Progenitor cell of endocrine pancreas (in vitro differentiated cells): ENCODE measurements around the gene FBN1. TPM values are rescaled to one million over a fixed set of nuclear protein-coding genes. Genes with fewer than 3 reads are reported as not detected.

Source experiments
- DNase-seq: peaks from one replicate; pipeline ENCODE4 v3.0.0; 2021; ENCODE audit warnings: low spot score; ENCODE audit not compliant: unreplicated experiment
- H3K27ac Mint-ChIP-seq: 2 replicates; pipeline ENCODE4 v1.8.0; 2021; ENCODE audit warnings: mild to moderate bottlenecking, moderate library complexity, mixed read lengths
- H3K27me3 Mint-ChIP-seq: 2 replicates; pipeline ENCODE4 v1.8.0; 2021; ENCODE audit warnings: mixed read lengths
- H3K36me3 Mint-ChIP-seq: 2 replicates; pipeline ENCODE4 v1.8.0; 2022; ENCODE audit warnings: mixed read lengths; ENCODE audit not compliant: insufficient read depth
- H3K4me1 Mint-ChIP-seq: 2 replicates; pipeline ENCODE4 v1.8.0; 2021; ENCODE audit warnings: low read depth, mixed read lengths
- H3K4me3 Mint-ChIP-seq: 2 replicates; pipeline ENCODE4 v1.8.0; 2021; ENCODE audit warnings: low read depth, mild to moderate bottlenecking, moderate library complexity, mixed read lengths
- H3K9me3 Mint-ChIP-seq: 2 replicates; pipeline ENCODE4 v1.8.0; 2021; ENCODE audit warnings: low read depth, mixed read lengths
- total RNA-seq: library from RNA; stranded (reverse); gene quantifications from 2 replicates; pipeline ENCODE4 v1.2.1, GENCODE V29; 2021
- TF ChIP-seq, protein P1 (sequence below): fragments of 200-600 bp; sonication (generic); IDR thresholded peaks from one replicate; pipeline ENCODE4 v1.5.0; 2021; ENCODE audit warnings: antibody characterized with exemption, mild to moderate bottlenecking; ENCODE audit not compliant: unreplicated experiment

Gene FBN1
- total RNA-seq, 1 donor from 2014 or later = 3.3 TPM

DNA sequence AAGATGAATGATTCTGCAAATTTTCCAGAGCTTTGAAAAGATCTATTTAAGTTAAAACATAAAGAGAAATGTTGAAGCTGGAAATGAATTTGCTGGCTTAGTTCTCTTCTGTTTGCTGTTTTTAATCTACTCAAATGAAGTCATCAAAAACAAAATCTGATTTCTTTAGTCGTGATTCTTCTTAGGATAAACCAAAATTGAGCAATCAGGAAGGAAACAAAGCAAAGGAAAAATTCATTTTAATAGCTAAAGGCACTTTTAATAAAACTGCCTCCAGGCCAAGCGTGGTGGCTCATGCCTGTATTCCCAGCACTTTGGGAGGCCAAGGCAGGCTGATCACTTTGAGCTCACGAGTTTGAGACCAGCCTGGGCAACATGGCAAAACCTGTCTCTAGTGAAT lies 223.1 kb downstream of the FBN1 start:
- Mint-ChIP-seq H3K9me3 (peaks cover 5% of the 10 kb centered on the region), H3K4me1 (peaks cover 19% of the 10 kb centered on the region), H3K27me3 (no peaks in the 10 kb centered on the region), H3K27ac (no peak overlapping the region), H3K36me3 (peaks cover 2% of the 10 kb centered on the region), H3K4me3 (no peak overlapping the region)
- TF ChIP-seq, protein P1, sequence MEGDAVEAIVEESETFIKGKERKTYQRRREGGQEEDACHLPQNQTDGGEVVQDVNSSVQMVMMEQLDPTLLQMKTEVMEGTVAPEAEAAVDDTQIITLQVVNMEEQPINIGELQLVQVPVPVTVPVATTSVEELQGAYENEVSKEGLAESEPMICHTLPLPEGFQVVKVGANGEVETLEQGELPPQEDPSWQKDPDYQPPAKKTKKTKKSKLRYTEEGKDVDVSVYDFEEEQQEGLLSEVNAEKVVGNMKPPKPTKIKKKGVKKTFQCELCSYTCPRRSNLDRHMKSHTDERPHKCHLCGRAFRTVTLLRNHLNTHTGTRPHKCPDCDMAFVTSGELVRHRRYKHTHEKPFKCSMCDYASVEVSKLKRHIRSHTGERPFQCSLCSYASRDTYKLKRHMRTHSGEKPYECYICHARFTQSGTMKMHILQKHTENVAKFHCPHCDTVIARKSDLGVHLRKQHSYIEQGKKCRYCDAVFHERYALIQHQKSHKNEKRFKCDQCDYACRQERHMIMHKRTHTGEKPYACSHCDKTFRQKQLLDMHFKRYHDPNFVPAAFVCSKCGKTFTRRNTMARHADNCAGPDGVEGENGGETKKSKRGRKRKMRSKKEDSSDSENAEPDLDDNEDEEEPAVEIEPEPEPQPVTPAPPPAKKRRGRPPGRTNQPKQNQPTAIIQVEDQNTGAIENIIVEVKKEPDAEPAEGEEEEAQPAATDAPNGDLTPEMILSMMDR = no peak
- no peak for DNase-seq

DNA sequence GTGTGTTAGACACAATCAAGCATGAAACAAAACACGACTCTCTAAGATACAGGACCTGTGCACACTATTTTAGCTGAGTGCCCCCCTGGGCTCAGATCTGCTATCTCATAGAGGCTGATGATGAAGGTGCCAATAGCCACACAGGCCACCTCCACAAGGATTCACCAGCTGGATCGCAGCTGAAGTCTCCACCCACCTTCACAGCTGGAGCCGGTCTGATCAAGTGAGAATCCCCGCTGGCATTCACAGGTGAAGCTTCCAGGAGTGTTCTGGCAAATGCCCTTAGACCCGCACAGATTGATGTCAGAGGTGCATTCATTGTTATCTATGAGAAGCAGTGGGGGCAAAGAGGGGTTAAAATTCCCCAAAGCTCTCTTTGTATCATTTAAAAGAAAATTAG lies 224.1 kb downstream of the FBN1 start:
- no peaks in the 10 kb centered on the region for H3K9me3 Mint-ChIP-seq
- DNase-seq = no peak
- peaks cover 21% of the 10 kb centered on the region for H3K4me1 Mint-ChIP-seq
- H3K27me3 Mint-ChIP-seq = no peaks in the 10 kb centered on the region
- no peak overlapping the region for H3K4me3 Mint-ChIP-seq
- TF ChIP-seq, protein P1 = no peak
- no peak overlapping the region for H3K27ac Mint-ChIP-seq
- H3K36me3 Mint-ChIP-seq = no peaks in the 10 kb centered on the region

DNA sequence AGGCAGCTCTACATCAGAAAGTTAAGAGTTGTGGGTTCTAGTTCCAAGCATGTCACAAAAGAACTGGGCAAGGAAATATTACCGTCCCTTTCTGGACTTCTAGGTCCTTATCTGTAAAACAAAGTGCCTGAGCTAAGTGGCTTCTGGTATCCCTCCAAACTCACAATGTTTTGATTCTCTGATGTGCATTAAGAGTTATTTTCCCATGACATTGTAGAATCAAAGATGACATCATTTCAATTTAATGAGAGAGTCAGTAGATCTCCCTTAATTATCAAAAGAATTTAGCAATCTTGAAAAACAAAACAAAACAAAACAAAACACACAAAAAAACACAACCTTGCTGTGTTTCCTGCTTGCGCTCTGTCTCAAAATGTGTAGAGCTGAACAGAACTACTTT lies 225.6 kb downstream of the FBN1 start:
- Mint-ChIP-seq H3K4me1 (peaks cover 21% of the 10 kb centered on the region), H3K27me3 (no peaks in the 10 kb centered on the region), H3K36me3 (no peaks in the 10 kb centered on the region), H3K9me3 (no peaks in the 10 kb centered on the region), H3K27ac (no peak overlapping the region), H3K4me3 (no peak overlapping the region)
- DNase-seq = no peak
- TF ChIP-seq, protein P1 = no peak

DNA sequence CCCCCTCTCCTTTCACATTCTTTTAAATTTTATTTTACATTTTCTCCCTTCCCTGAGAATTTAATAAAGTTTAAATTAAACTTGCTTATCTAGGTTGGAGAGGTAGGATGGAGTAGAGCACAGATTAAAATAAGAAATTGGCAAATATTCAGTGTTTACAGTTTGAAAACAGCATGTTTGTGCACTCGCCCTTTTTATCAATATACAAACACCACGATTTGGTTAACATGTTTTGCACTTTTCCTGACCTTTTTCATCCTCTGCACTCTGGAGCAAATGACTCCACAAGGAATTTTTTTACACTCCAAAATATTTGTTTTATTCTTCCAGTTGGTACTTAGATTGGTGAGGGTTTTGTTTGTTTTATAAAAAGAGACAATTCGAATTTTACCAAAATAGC lies 227.2 kb downstream of the FBN1 start:
- no peak for DNase-seq
- no peak overlapping the region for H3K4me3 Mint-ChIP-seq
- TF ChIP-seq, protein P1 = no peak
- no peaks in the 10 kb centered on the region for H3K9me3 Mint-ChIP-seq
- peaks cover 21% of the 10 kb centered on the region for H3K4me1 Mint-ChIP-seq
- no peaks in the 10 kb centered on the region for H3K27me3 Mint-ChIP-seq
- no peaks in the 10 kb centered on the region for H3K36me3 Mint-ChIP-seq
- no peak overlapping the region for H3K27ac Mint-ChIP-seq

DNA sequence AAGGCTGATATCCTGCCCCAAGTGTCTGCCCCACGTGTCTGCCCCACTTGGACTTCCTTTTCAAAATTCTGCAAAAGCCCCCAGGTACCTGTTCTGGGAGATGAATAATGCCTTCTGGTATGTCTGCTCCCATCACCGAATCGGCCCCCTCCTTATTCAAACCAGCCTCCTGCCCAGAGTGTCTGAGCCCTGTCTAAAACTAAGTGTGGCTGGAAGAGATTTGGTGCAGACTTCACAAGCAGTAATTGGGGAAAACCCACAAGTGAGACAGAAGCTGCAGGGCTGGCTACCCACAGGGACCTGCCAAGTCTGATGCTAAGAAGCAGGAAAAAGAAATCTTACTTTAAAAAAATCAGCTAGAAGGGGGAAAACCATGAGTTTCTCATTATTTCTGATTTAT lies 229.2 kb downstream of the FBN1 start:
- Mint-ChIP-seq H3K27me3 (no peaks in the 10 kb centered on the region), H3K4me3 (no peak overlapping the region), H3K27ac (no peak overlapping the region), H3K36me3 (no peaks in the 10 kb centered on the region), H3K4me1 (peaks cover 24% of the 10 kb centered on the region), H3K9me3 (no peaks in the 10 kb centered on the region)
- DNase-seq = no peak
- TF ChIP-seq, protein P1 = no peak
